Measurements from ENCODE around the gene CENPP. TPM values are rescaled to one million over a fixed set of nuclear protein-coding genes. Genes with fewer than 3 reads are reported as not detected.

The CENPP gene
- polyA plus RNA-seq, 2 of the 4 experiments (the other 2 are of a cell fraction), result 7.2 to 13.4 TPM

DNA sequence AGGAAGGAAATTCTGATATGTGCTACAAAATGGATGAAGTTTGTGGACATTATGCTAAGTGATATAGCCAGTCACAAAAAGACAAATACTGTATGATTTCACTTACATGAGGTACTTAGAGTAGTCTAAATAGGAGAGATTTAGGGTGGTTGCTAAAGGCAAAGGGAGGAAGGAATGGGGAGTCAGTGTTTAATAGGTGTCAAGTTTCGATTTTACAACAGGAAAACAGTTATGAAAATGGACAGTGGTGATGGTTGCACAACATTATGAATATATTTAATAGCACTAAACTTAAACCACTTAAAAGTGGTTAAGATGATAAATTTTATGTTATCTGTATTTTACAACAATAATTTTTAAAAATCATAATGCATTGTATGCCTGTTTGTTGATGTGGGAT lies 250.4 kb downstream of the CENPP start:
- ATAC-seq (no peak), FAIRE-seq (no peak)
- CTCF ChIA-PET, result interaction anchor here (1.0 kb wide), 1 partner anchor 442 kb away, joined by 3 read pairs; no protein-coding TSS in a partner anchor

DNA sequence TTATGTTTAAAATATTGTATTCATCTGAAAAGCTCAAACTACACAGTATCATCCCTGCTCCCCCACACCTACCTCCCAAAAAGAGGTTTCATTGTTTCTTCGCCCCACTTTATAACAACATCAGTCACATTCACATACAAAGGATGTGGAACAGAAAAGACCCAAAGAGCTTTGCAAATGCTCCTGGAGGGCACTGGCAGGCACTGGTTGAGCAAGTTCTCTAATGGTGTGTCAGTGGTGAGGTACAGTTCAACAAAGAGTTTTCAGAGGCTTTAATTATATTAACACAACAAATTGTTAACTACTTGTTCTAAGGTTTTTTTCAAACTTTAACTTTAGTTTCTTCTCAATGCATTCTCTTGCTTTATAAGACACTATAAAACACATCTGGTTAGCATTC lies 264.2 kb downstream of the CENPP start:
- no peak overlapping the region for H3K27ac ChIP-seq
- no peaks in the 10 kb centered on the region for H3K9me3 ChIP-seq
- ChIA-PET CTCF (interaction anchor here (0.7 kb wide), 1 partner anchor 89 kb away, joined by 3 read pairs; no protein-coding TSS in a partner anchor), POLR2A (no interaction called here)
- TF ChIP-seq NR3C1 (IDR thresholded peaks at IDR 0.05), result no peak
- no peak for TF ChIP-seq JUN (IDR thresholded peaks at IDR 0.05)
- TF ChIP-seq, protein P1, sequence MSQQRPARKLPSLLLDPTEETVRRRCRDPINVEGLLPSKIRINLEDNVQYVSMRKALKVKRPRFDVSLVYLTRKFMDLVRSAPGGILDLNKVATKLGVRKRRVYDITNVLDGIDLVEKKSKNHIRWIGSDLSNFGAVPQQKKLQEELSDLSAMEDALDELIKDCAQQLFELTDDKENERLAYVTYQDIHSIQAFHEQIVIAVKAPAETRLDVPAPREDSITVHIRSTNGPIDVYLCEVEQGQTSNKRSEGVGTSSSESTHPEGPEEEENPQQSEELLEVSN (IDR thresholded peaks at IDR 0.05; ENCODE audit: borderline replicate concordance, low read depth), result no peak
- no peak for TF ChIP-seq FOSB (CRISPR knock-in tag; IDR thresholded peaks at IDR 0.05)
- no peak for TF ChIP-seq RNF2 (IDR thresholded peaks at IDR 0.05; ENCODE audit: borderline replicate concordance, low read depth)
- no peak for TF ChIP-seq CHD2 (IDR thresholded peaks at IDR 0.05; ENCODE audit: low read length, partially characterized antibody)
- TF ChIP-seq, protein P2, sequence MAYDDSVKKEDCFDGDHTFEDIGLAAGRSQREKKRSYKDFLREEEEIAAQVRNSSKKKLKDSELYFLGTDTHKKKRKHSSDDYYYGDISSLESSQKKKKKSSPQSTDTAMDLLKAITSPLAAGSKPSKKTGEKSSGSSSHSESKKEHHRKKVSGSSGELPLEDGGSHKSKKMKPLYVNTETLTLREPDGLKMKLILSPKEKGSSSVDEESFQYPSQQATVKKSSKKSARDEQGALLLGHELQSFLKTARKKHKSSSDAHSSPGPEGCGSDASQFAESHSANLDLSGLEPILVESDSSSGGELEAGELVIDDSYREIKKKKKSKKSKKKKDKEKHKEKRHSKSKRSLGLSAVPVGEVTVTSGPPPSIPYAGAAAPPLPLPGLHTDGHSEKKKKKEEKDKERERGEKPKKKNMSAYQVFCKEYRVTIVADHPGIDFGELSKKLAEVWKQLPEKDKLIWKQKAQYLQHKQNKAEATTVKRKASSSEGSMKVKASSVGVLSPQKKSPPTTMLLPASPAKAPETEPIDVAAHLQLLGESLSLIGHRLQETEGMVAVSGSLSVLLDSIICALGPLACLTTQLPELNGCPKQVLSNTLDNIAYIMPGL (CRISPR knock-in tag; IDR thresholded peaks at IDR 0.05; ENCODE audit: borderline replicate concordance), result no peak
- TF ChIP-seq ZSCAN20 (CRISPR knock-in tag; IDR thresholded peaks at IDR 0.05), result no peak
- no peak for TF ChIP-seq TP53 (CRISPR knock-in tag; IDR thresholded peaks at IDR 0.05)
- no peak for TF ChIP-seq EP300 (IDR thresholded peaks at IDR 0.05)
- TF ChIP-seq HOXA7 (CRISPR knock-in tag; IDR thresholded peaks at IDR 0.05), result no peak
- H3K4me1 ChIP-seq, result no peaks in the 10 kb centered on the region
- FAIRE-seq (no peak), DNase-seq (ENCODE audit: low read depth in 1 of 2, low spot score in 1 of 2) (no peak), ATAC-seq (no peak)
- no peak overlapping the region for H3K4me2 ChIP-seq
- no peak overlapping the region for H3K4me3 ChIP-seq
- WGBS (ENCODE audit: missing lambda C conversion rate), result 91% methylated on average over 1 of the region's 1 CpG

More for the DNA sequence above, 250.4 kb downstream of the CENPP start:
- POLR2A ChIA-PET, result no interaction called here
- no peak overlapping the region for H3K4me3 ChIP-seq
- no peak for TF ChIP-seq ZNF302 (CRISPR knock-in tag; IDR thresholded peaks at IDR 0.05)
- no peak overlapping the region for H3K27ac ChIP-seq
- 8% methylated on average over 1 of the region's 1 CpG for WGBS (ENCODE audit: missing lambda C conversion rate)
- H3K9me3 ChIP-seq, result no peaks in the 10 kb centered on the region
- H3K4me2 ChIP-seq, result no peak overlapping the region
- no peaks in the 10 kb centered on the region for H3K4me1 ChIP-seq
- no peak for DNase-seq (ENCODE audit: low read depth in 1 of 2, low spot score in 1 of 2)

DNA sequence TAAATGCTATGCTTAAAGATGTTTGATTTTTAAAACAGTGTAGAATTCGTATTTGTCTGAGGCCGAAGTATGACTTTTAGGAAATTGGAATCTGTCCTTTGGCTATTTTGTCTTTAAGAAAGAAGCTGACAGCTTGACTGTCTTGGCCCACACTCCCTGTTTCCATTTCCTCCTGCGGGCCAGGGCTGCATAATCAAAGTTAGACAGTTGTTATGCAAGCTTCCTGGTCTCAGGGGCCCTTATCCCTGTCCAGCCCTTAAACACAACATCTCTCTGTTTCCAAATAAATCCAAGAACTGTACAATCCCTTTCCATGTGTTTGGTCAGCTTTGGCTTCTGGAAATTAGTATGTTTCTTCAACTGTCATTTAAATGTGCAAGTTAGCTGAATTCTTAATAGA lies 264.6 kb downstream of the CENPP start:
- no peak for ATAC-seq

More for the DNA sequence above, 264.6 kb downstream of the CENPP start:
- TF ChIP-seq, protein P3, sequence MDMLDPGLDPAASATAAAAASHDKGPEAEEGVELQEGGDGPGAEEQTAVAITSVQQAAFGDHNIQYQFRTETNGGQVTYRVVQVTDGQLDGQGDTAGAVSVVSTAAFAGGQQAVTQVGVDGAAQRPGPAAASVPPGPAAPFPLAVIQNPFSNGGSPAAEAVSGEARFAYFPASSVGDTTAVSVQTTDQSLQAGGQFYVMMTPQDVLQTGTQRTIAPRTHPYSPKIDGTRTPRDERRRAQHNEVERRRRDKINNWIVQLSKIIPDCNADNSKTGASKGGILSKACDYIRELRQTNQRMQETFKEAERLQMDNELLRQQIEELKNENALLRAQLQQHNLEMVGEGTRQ (IDR thresholded peaks at IDR 0.05), result no peak
- TF ChIP-seq, protein P4, sequence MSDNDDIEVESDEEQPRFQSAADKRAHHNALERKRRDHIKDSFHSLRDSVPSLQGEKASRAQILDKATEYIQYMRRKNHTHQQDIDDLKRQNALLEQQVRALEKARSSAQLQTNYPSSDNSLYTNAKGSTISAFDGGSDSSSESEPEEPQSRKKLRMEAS (IDR thresholded peaks at IDR 0.05), result no peak
- TF ChIP-seq ESRRA (IDR thresholded peaks at IDR 0.05; ENCODE audit: borderline replicate concordance, low read length), result no peak
- TF ChIP-seq, protein P1 (IDR thresholded peaks at IDR 0.05; ENCODE audit: borderline replicate concordance, low read depth), result no peak
- TF ChIP-seq MAZ (IDR thresholded peaks at IDR 0.05; ENCODE audit: borderline replicate concordance, low read depth, low read length), result no peak
- TF ChIP-seq, protein P5, sequence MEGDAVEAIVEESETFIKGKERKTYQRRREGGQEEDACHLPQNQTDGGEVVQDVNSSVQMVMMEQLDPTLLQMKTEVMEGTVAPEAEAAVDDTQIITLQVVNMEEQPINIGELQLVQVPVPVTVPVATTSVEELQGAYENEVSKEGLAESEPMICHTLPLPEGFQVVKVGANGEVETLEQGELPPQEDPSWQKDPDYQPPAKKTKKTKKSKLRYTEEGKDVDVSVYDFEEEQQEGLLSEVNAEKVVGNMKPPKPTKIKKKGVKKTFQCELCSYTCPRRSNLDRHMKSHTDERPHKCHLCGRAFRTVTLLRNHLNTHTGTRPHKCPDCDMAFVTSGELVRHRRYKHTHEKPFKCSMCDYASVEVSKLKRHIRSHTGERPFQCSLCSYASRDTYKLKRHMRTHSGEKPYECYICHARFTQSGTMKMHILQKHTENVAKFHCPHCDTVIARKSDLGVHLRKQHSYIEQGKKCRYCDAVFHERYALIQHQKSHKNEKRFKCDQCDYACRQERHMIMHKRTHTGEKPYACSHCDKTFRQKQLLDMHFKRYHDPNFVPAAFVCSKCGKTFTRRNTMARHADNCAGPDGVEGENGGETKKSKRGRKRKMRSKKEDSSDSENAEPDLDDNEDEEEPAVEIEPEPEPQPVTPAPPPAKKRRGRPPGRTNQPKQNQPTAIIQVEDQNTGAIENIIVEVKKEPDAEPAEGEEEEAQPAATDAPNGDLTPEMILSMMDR (IDR thresholded peaks at IDR 0.05), result no peak
- no peak for TF ChIP-seq FOXS1 (CRISPR knock-in tag; IDR thresholded peaks at IDR 0.05)
- no peak for TF ChIP-seq POLR2AphosphoS2 (conservative IDR thresholded peaks at IDR 0.05; ENCODE audit: low read length)
- TF ChIP-seq MYC (IDR thresholded peaks at IDR 0.05; ENCODE audit: borderline replicate concordance, low read length), result no peak
- no peak for TF ChIP-seq RAD21 (conservative IDR thresholded peaks at IDR 0.05 in 1 of 2, IDR thresholded peaks at IDR 0.05 in 1 of 2)
- no peak for TF ChIP-seq EHF (CRISPR knock-in tag; IDR thresholded peaks at IDR 0.05)
- no peak for TF ChIP-seq CBX8 (IDR thresholded peaks at IDR 0.05)
- TF ChIP-seq TP53 (CRISPR knock-in tag; IDR thresholded peaks at IDR 0.05), result no peak
- TF ChIP-seq NFE2L2 (conservative IDR thresholded peaks at IDR 0.05; ENCODE audit: low read length), result no peak
- TF ChIP-seq JUN (IDR thresholded peaks at IDR 0.05), result no peak
- no peak for TF ChIP-seq EHMT2 (IDR thresholded peaks at IDR 0.05; ENCODE audit: low read depth)
- TF ChIP-seq CEBPB (IDR thresholded peaks at IDR 0.05), result no peak
- Histone ChIP-seq H3K4me1 (no peaks in the 10 kb centered on the region), H3K4me3 (no peak overlapping the region), H3K4me2 (no peak overlapping the region), H3K9me3 (no peaks in the 10 kb centered on the region), H3K27ac (no peak overlapping the region)
- 66% methylated on average over 3 of the region's 3 CpGs for WGBS (ENCODE audit: missing lambda C conversion rate)
- DNase-seq (ENCODE audit: low read depth in 1 of 2, low spot score in 1 of 2), result no peak
- no peak for FAIRE-seq
- CTCF ChIA-PET, result interaction anchor here (0.9 kb wide), 1 partner anchor 12 kb away, joined by 3 read pairs; no protein-coding TSS in a partner anchor
- POLR2A ChIA-PET, result no interaction called here

Measured in A549 (cell line).